ENCODE data around the gene DKK1. TPM values are rescaled to one million over a fixed set of nuclear protein-coding genes. Genes with fewer than 3 reads are reported as not detected.

Gene DKK1
- total and polyA plus RNA-seq, 2 of the 4 experiments (the other 2 are of a cell fraction), result 97.6 to 116 TPM

DNA sequence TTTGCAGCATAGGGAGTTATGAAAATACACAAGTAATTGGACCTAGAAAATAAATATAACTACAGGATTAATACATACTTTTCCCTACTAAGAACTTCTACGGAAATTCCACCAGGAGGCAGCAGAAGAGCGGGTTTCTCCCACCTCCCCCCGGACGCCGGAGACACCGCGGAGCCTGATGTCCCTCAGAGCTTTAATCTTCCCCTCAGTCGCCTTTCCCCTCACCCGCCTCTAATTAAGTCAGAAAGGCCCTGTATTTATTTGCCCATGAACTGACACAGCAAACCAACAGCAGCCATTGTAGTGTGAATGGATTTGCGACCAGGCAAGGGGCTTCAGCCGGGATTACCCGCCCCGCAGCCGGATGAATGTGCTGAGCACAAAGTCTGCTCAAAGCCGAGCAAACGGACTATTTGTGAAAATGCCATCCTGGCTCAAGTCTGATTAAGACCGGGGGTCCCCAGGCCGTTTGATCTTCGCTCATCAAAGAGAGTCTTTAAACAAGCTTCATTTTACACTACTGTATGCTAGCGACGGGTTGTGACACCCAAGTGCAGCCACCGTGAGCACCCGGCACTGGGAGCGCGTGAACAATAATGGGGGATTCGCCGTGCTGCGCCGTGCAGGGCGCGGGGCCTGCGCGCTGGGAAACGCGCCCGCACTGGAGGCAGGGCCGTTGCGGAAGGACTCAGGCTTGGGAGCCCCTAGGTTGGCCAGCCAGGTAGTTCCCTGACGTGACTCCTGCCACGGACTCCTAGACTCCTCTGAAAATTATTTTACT lies 5.6 kb upstream of the DKK1 start (continued):
- no peak for TF ChIP-seq NFE2L2 (IDR thresholded peaks at IDR 0.05; ENCODE audit: low read depth, low read length)
- TF ChIP-seq CEBPB (IDR thresholded peaks at IDR 0.05; ENCODE audit: low read depth, low read length), result no peak
- peak; percentile 93 for TF ChIP-seq RAD21 (IDR thresholded peaks at IDR 0.05; ENCODE audit: low read length)

GRCh38 chr10:52312942-52313255 lies 1.2 kb upstream of the DKK1 start:
- peaks cover 6% of the 10 kb centered on the region; the same call in 1 of the 2 replicates for H3K36me3 ChIP-seq (ENCODE audit: control insufficient read depth, insufficient read depth, low read length)
- peak overlapping the region; percentile 69; the same call in 1 of the 3 replicates for H2BK15ac ChIP-seq (ENCODE audit: low read depth, low read length)
- no peak overlapping the region for H2AK5ac ChIP-seq (ENCODE audit: low read depth, low read length)
- peak overlapping the region; percentile 84 for H3K4me2 ChIP-seq (ENCODE audit: low read depth, low read length)
- no peak for ATAC-seq (ENCODE audit: low read depth)
- H2BK120ac ChIP-seq (ENCODE audit: low read depth, low read length), result peak overlapping the region; percentile 94
- CTCF ChIA-PET, result interaction anchor here (2.1 to 2.3 kb wide), 2 partner anchors 175 to 254 kb away, joined by 6 to 16 read pairs; no protein-coding TSS in a partner anchor
- no peaks in the 10 kb centered on the region for H3K27me3 ChIP-seq (ENCODE audit: control insufficient read depth, insufficient read depth, low read length)
- H3K27ac ChIP-seq (ENCODE audit: insufficient read depth, low read length), result no peak overlapping the region
- intact Hi-C loops (cut with micrococcal nuclease), result no loop called here
- peaks cover 5% of the 10 kb centered on the region; the same call in 1 of the 2 replicates for H3K9me1 ChIP-seq (ENCODE audit: insufficient read depth, low read length)
- H3K9me3 ChIP-seq (ENCODE audit: control insufficient read depth, insufficient read depth, low read length), result no peaks in the 10 kb centered on the region
- peak; percentile 6 for DNase-seq
- peak overlapping the region; percentile 81 for H3K4me3 ChIP-seq (ENCODE audit: insufficient read depth, low read depth, low read length)
- H3K14ac ChIP-seq (replicated peaks; ENCODE audit: low read depth, low read length), result no peak overlapping the region; the same call in 1 of the 2 replicates
- H2AK9ac ChIP-seq (replicated peaks; ENCODE audit: low read depth, low read length, poor library complexity), result no peak overlapping the region
- peak overlapping the region; percentile 22; the same call in 1 of the 2 replicates for H4K91ac ChIP-seq (ENCODE audit: insufficient read depth, low read depth, low read length)
- POLR2A ChIA-PET (ENCODE audit: unreplicated experiment), result no interaction called here
- BruUV-seq (replicated peaks), result no TSS peak
- H2BK20ac ChIP-seq (ENCODE audit: low read depth, low read length), result peak overlapping the region; percentile 36; the same call in 1 of the 2 replicates
- peak overlapping the region; percentile 89 for H2AFZ ChIP-seq (replicated peaks; ENCODE audit: low read length, poor library complexity)
- in situ Hi-C loops (cut with MboI; ENCODE audit: low sequenced_read_pairs), result loop anchor here (5.0 kb wide), 2 partner anchors 174 to 254 kb away; no protein-coding TSS in a partner anchor
- peak overlapping the region; percentile 92 for H3K4ac ChIP-seq (ENCODE audit: low read depth, low read length)
- peak overlapping the region; percentile 85 for H3K23ac ChIP-seq (ENCODE audit: low read depth, low read length)
- H3K79me1 ChIP-seq (ENCODE audit: low read depth in 1 of 2, low read length in 2 of 2), result peaks cover 0 to 34% of the 10 kb centered on the region in 2 experiments; a peak in 2 of 4 replicates
- no peak overlapping the region for H3K18ac ChIP-seq (ENCODE audit: low read depth, low read length)
- H4K5ac ChIP-seq (ENCODE audit: low read depth, low read length), result no peak overlapping the region; the same call in 1 of the 2 replicates
- H3K4me1 ChIP-seq (ENCODE audit: control insufficient read depth, insufficient read depth, low read length), result peaks cover 5% of the 10 kb centered on the region; the same call in 1 of the 2 replicates
- 33 to 100% methylated on average over 1 of the region's 3 CpGs for WGBS, 2 experiments (ENCODE audit: extremely low coverage in 2 of 2, insufficient read length in 1 of 2)
- H3K56ac ChIP-seq (ENCODE audit: extremely low read depth, insufficient read depth, low read length), result peak overlapping the region; percentile 29; the same call in 1 of the 2 replicates
- peak overlapping the region; percentile 55 to 77; a peak in 2 of 4 replicates for H4K8ac ChIP-seq (ENCODE audit: low read depth in 2 of 2, low read length in 2 of 2)
- no peaks in the 10 kb centered on the region for H4K20me1 ChIP-seq (ENCODE audit: insufficient read depth, low read length)
- dilution Hi-C loops (cut with HindIII; ENCODE audit: low sequenced_read_pairs, unreplicated experiment), result no loop called here
- no peak overlapping the region for H2BK5ac ChIP-seq (ENCODE audit: low read depth, low read length, poor library complexity, severe bottlenecking)
- H3K9ac ChIP-seq (ENCODE audit: low read depth, low read length), result peak overlapping the region; percentile 86; the same call in 1 of the 2 replicates
- no peak for TF ChIP-seq CEBPB (IDR thresholded peaks at IDR 0.05; ENCODE audit: low read depth, low read length)
- TF ChIP-seq USF2 (IDR thresholded peaks at IDR 0.05; ENCODE audit: low read depth, low read length), result no peak
- TF ChIP-seq MAFK (IDR thresholded peaks at IDR 0.05; ENCODE audit: low read depth, low read length), result no peak
- TF ChIP-seq MAZ (IDR thresholded peaks at IDR 0.05; ENCODE audit: borderline replicate concordance, low read depth, low read length), result no peak
- TF ChIP-seq CHD1 (IDR thresholded peaks at IDR 0.05; ENCODE audit: low read depth, low read length), result no peak
- TF ChIP-seq RFX5 (IDR thresholded peaks at IDR 0.05; ENCODE audit: low read depth, low read length), result no peak
- TF ChIP-seq RCOR1 (IDR thresholded peaks at IDR 0.05; ENCODE audit: insufficient replicate concordance, low read length), result no peak
- TF ChIP-seq CTCF (conservative IDR thresholded peaks at IDR 0.05; ENCODE audit: low read depth, low read length), result no peak
- TF ChIP-seq NFE2L2 (IDR thresholded peaks at IDR 0.05; ENCODE audit: low read depth, low read length), result no peak
- no peak for TF ChIP-seq ELK1 (IDR thresholded peaks at IDR 0.05; ENCODE audit: borderline replicate concordance, low read depth, low read length)

Measured in IMR-90 (cell line).